GM12892 (cell line): ENCODE results near the gene LTK.

Experiments used
- POLR2AphosphoS5 ChIP-seq: IDR thresholded peaks from 2 replicates; pipeline ENCODE4 v1.6.1; 2011; ENCODE audit warnings: low read depth, low read length, control low read depth
- TAF1 ChIP-seq: IDR thresholded peaks from 2 replicates; pipeline ENCODE4 v1.6.1; 2011; ENCODE audit warnings: low read depth, mild to moderate bottlenecking, control low read depth, low read length, borderline replicate concordance

GRCh38 chr15:41483115-41483514 is 30.5 kb downstream of the LTK start:
- no peak for TF ChIP-seq POLR2AphosphoS5
- no peak for TF ChIP-seq TAF1
